ENCODE measurements around the gene AIP. TPM values are rescaled to one million over a fixed set of nuclear protein-coding genes. Genes with fewer than 3 reads are reported as not detected.

Gene AIP
- total RNA-seq, 1 experiment from 2014 or later: 35.6 TPM

GRCh38 chr11:67500831-67501715 is 18.2 kb downstream of the AIP start:
- Histone ChIP-seq H4K5ac (ENCODE audit: insufficient read length, low read depth, low read length) (no peak overlapping the region), H2BK15ac (ENCODE audit: low read depth, low read length) (no peak overlapping the region), H3K4me1 (ENCODE audit: insufficient read depth, low read length) (no peaks in the 10 kb centered on the region), H3K79me1 (ENCODE audit: insufficient read depth, low read depth, low read length, poor library complexity, severe bottlenecking) (no peaks in the 10 kb centered on the region), H3K27ac (ENCODE audit: insufficient read length, low read depth, low read length) (no peak overlapping the region), H4K91ac (ENCODE audit: insufficient read length, low read depth, low read length) (no peak overlapping the region), H2BK20ac (ENCODE audit: low read depth, low read length, poor library complexity, severe bottlenecking) (no peak overlapping the region), H3K56ac (ENCODE audit: insufficient read length, low read depth, low read length) (no peak overlapping the region), H3K9ac (ENCODE audit: extremely low read depth, insufficient read length, low read length) (no peak overlapping the region), H2AFZ (ENCODE audit: low read length) (no peak overlapping the region), H3K79me2 (ENCODE audit: insufficient read depth, low read length) (no peaks in the 10 kb centered on the region), H3K27me3 (ENCODE audit: insufficient read depth, low read length) (no peaks in the 10 kb centered on the region), H4K8ac (replicated peaks; ENCODE audit: insufficient read length, low read depth, low read length) (no peak overlapping the region), H3T11ph (ENCODE audit: low read length) (no peak overlapping the region), H3K23me2 (ENCODE audit: insufficient read length, low read depth, low read length, poor library complexity, severe bottlenecking) (peaks cover 12% of the 10 kb centered on the region), H3K14ac (ENCODE audit: insufficient read depth, low read length) (no peak overlapping the region), H2BK120ac (ENCODE audit: low read depth, low read length, poor library complexity, severe bottlenecking) (no peak overlapping the region), H2BK12ac (ENCODE audit: insufficient read length, low read depth, low read length) (no peak overlapping the region), H2AK5ac (ENCODE audit: insufficient read length, low read length) (no peak overlapping the region), H3K23ac (ENCODE audit: insufficient read length, low read depth, low read length) (no peak overlapping the region), H2BK5ac (ENCODE audit: insufficient read length, low read length) (no peak overlapping the region), H4K20me1 (ENCODE audit: control insufficient read depth, insufficient read depth, insufficient read length) (no peaks in the 10 kb centered on the region), H3K4me2 (ENCODE audit: insufficient read depth, insufficient read length, low read length) (no peak overlapping the region), H3K4ac (ENCODE audit: low read depth, low read length) (no peak overlapping the region), H3K9me3 (ENCODE audit: control insufficient read depth, low read depth, low read length) (no peaks in the 10 kb centered on the region), H3K18ac (ENCODE audit: insufficient read length, low read depth, low read length) (no peak overlapping the region)
- H3K27me3 Mint-ChIP-seq (ENCODE audit: low read depth): peaks cover 10% of the 10 kb centered on the region
- 100% methylated on average over 1 of the region's 9 CpGs for WGBS (ENCODE audit: extremely low coverage, insufficient read length, low lambda C conversion rate)
- peaks cover 3 to 12% of the 10 kb centered on the region in 2 experiments for H3K4me1 Mint-ChIP-seq
- no peaks in the 10 kb centered on the region for H3K9me3 Mint-ChIP-seq
- TF ChIP-seq CTCF (conservative IDR thresholded peaks at IDR 0.05): no peak
- H3K4me3 Mint-ChIP-seq: no peak overlapping the region
- H3K27ac Mint-ChIP-seq: no peak overlapping the region
- peaks cover 5 to 22% (median 10%) of the 10 kb centered on the region in 3 experiments; a peak in 6 of 7 replicates for H3K36me3 Mint-ChIP-seq (ENCODE audit: insufficient read depth in 1 of 3, low read depth in 3 of 3)
- no peak for DNase-seq

All from H9 (cell line).